ENCODE measurements around the gene GDNF.

GDNF gene

GRCh38 chr5:37772255-37772654 is 67.6 kb downstream of the GDNF start (continued):
- TF ChIP-seq ZNF211 (tag by site-specific recombination; IDR thresholded peaks at IDR 0.05; ENCODE audit: low read depth) (no peak), ZNF148 (tag by site-specific recombination; IDR thresholded peaks at IDR 0.05; ENCODE audit: borderline replicate concordance) (no peak), ZSCAN30 (tag by site-specific recombination; IDR thresholded peaks at IDR 0.05) (no peak), ZNF747 (tag by site-specific recombination; IDR thresholded peaks at IDR 0.05) (no peak), KLF1 (tag by site-specific recombination; IDR thresholded peaks at IDR 0.05) (no peak), GLI2 (tag by site-specific recombination; IDR thresholded peaks at IDR 0.05; ENCODE audit: borderline replicate concordance, low read depth) (no peak), ZBTB11 (tag by site-specific recombination; conservative IDR thresholded peaks at IDR 0.05; ENCODE audit: low read depth) (no peak), ZBTB26 (tag by site-specific recombination; optimal IDR thresholded peaks at IDR 0.05) (no peak)

GRCh38 chr5:37771731-37772130 is 68.1 kb downstream of the GDNF start:
- CTCF ChIA-PET, result interaction anchor here (0.6 to 1.0 kb wide), 3 partner anchors 10 to 437 kb away, joined by 3 read pairs; no protein-coding TSS in a partner anchor
- POLR2A ChIA-PET, result no interaction called here
- no peak overlapping the region for H3K27ac ChIP-seq (ENCODE audit: extremely low read depth, low read depth, low read length)

GRCh38 chr5:37771203-37771611 is 68.6 kb downstream of the GDNF start:
- CTCF ChIA-PET, result no interaction called here
- TF ChIP-seq TCF7L2 (IDR thresholded peaks at IDR 0.05; ENCODE audit: borderline replicate concordance, low read depth, low read length) (no peak), ZSCAN30 (tag by site-specific recombination; IDR thresholded peaks at IDR 0.05) (no peak)
- Histone ChIP-seq H3K9me3 (ENCODE audit: control insufficient read depth, insufficient read depth, low read depth, low read length) (no peaks in the 10 kb centered on the region), H3K36me3 (ENCODE audit: control insufficient read depth in 2 of 2, insufficient read depth in 1 of 2, low read length in 2 of 2) (no peaks in the 10 kb centered on the region), H3K4me1 (ENCODE audit: control insufficient read depth, insufficient read depth, low read length) (no peaks in the 10 kb centered on the region), H3K4me3 (ENCODE audit: low read depth, low read length) (no peak overlapping the region), H3K27ac (ENCODE audit: extremely low read depth, low read depth, low read length) (no peak overlapping the region)
- POLR2A ChIA-PET, result no interaction called here

More at GRCh38 chr5:37771731-37772130, 68.1 kb downstream of the GDNF start:
- H3K4me3 ChIP-seq (ENCODE audit: low read depth, low read length), result no peak overlapping the region
- H3K4me1 ChIP-seq (ENCODE audit: control insufficient read depth, insufficient read depth, low read length), result no peaks in the 10 kb centered on the region
- H3K36me3 ChIP-seq (ENCODE audit: control insufficient read depth in 2 of 2, insufficient read depth in 1 of 2, low read length in 2 of 2), result no peaks in the 10 kb centered on the region
- no peak for TF ChIP-seq INSM2 (tag by site-specific recombination; IDR thresholded peaks at IDR 0.05)
- no peak for TF ChIP-seq ZNF324 (tag by site-specific recombination; IDR thresholded peaks at IDR 0.05)
- TF ChIP-seq SP2 (tag by site-specific recombination; IDR thresholded peaks at IDR 0.05), result no peak
- TF ChIP-seq ZFHX2 (tag by site-specific recombination; conservative IDR thresholded peaks at IDR 0.05), result no peak
- H3K9me3 ChIP-seq (ENCODE audit: control insufficient read depth, insufficient read depth, low read depth, low read length), result no peaks in the 10 kb centered on the region

All from HEK293 (cell line).